Measurements from ENCODE around the gene ADGRD1.
"Not testable (repeated sequence)": the region's sequence is repeated elsewhere in the genome, so short reads cannot be mapped to it uniquely, and the experiment has no call there.

ADGRD1 gene

GRCh38 chr12:130992979-130993538 lies 39.4 kb downstream of the ADGRD1 start:
- H3K23ac ChIP-seq (ENCODE audit: low read length): no peak overlapping the region
- no peaks in the 10 kb centered on the region for H3K79me2 ChIP-seq (ENCODE audit: control insufficient read depth, insufficient read depth, low read length, poor library complexity)
- H3K9ac ChIP-seq (ENCODE audit: low read length): no peak overlapping the region
- H3K4ac ChIP-seq (ENCODE audit: low read depth, low read length): no peak overlapping the region
- no peak overlapping the region for H2BK5ac ChIP-seq (ENCODE audit: low read depth, low read length, poor library complexity)
- no peak overlapping the region for H3K14ac ChIP-seq (ENCODE audit: low read length)
- DNase-seq: no peak
- H4K8ac ChIP-seq (ENCODE audit: low read depth, low read length): no peak overlapping the region
- no peak overlapping the region for H3K18ac ChIP-seq (ENCODE audit: low read length)
- no peaks in the 10 kb centered on the region for H3K27me3 ChIP-seq (ENCODE audit: insufficient read depth, low read length)
- H2AK5ac ChIP-seq (ENCODE audit: low read length): no peak overlapping the region
- no peaks in the 10 kb centered on the region for H3K36me3 ChIP-seq (ENCODE audit: control insufficient read depth in 1 of 2, insufficient read depth in 2 of 2, low read length in 2 of 2)
- WGBS (ENCODE audit: extremely low coverage, insufficient coverage, insufficient read length): no CpG with 5 or more reads among the region's 5 CpGs
- peaks cover 8% of the 10 kb centered on the region for H3K9me3 ChIP-seq (ENCODE audit: insufficient read depth, low read depth, low read length)
- no peak overlapping the region for H4K12ac ChIP-seq (ENCODE audit: low read depth, low read length)
- no peaks in the 10 kb centered on the region for H3K4me1 ChIP-seq (ENCODE audit: control insufficient read depth in 1 of 2, insufficient read depth in 2 of 2, low read length in 2 of 2)
- H3K27ac ChIP-seq (ENCODE audit: low read depth, low read length): no peak overlapping the region
- H3K79me1 ChIP-seq (ENCODE audit: low read length): no peaks in the 10 kb centered on the region
- H4K91ac ChIP-seq (ENCODE audit: low read depth, low read length): no peak overlapping the region
- no peak overlapping the region for H2BK120ac ChIP-seq (ENCODE audit: insufficient read depth, low read length, poor library complexity)
- H3K4me3 ChIP-seq (ENCODE audit: low read depth, low read length): no peak overlapping the region
- H3K4me2 ChIP-seq (ENCODE audit: low read length): no peak overlapping the region
- H2BK12ac ChIP-seq (ENCODE audit: low read length): no peak overlapping the region
- no peak overlapping the region for H2AFZ ChIP-seq (ENCODE audit: insufficient read depth, low read length, poor library complexity)

- Histone ChIP-seq H3K4ac (ENCODE audit: low read depth, low read length) (no peak overlapping the region), H2BK120ac (ENCODE audit: insufficient read depth, low read length, poor library complexity) (no peak overlapping the region), H3K18ac (ENCODE audit: low read length) (no peak overlapping the region), H2AK5ac (ENCODE audit: low read length) (no peak overlapping the region), H3K4me2 (ENCODE audit: low read length) (no peak overlapping the region), H3K14ac (ENCODE audit: low read length) (no peak overlapping the region), H3K79me2 (ENCODE audit: control insufficient read depth, insufficient read depth, low read length, poor library complexity) (no peaks in the 10 kb centered on the region), H3K36me3 (ENCODE audit: control insufficient read depth in 1 of 2, insufficient read depth in 2 of 2, low read length in 2 of 2) (no peaks in the 10 kb centered on the region), H3K9ac (ENCODE audit: low read length) (no peak overlapping the region), H3K23ac (ENCODE audit: low read length) (no peak overlapping the region), H4K8ac (ENCODE audit: low read depth, low read length) (no peak overlapping the region), H4K12ac (ENCODE audit: low read depth, low read length) (no peak overlapping the region), H4K91ac (ENCODE audit: low read depth, low read length) (no peak overlapping the region), H3K4me3 (ENCODE audit: low read depth, low read length) (no peak overlapping the region), H2AFZ (ENCODE audit: insufficient read depth, low read length, poor library complexity) (no peak overlapping the region), H3K27me3 (ENCODE audit: insufficient read depth, low read length) (no peaks in the 10 kb centered on the region), H3K9me3 (ENCODE audit: insufficient read depth, low read depth, low read length) (peaks cover 9% of the 10 kb centered on the region), H2BK5ac (ENCODE audit: low read depth, low read length, poor library complexity) (no peak overlapping the region), H2BK12ac (ENCODE audit: low read length) (no peak overlapping the region), H3K4me1 (ENCODE audit: control insufficient read depth in 1 of 2, insufficient read depth in 2 of 2, low read length in 2 of 2) (no peaks in the 10 kb centered on the region), H3K79me1 (ENCODE audit: low read length) (no peaks in the 10 kb centered on the region), H3K27ac (ENCODE audit: low read depth, low read length) (no peak overlapping the region)
- no CpG with 5 or more reads among the region's 32 CpGs for WGBS (ENCODE audit: extremely low coverage, insufficient coverage, insufficient read length)
- no peak for DNase-seq
Observed at GRCh38 chr12:130993759-130994670, 40.3 kb downstream of the ADGRD1 start.

- no peak overlapping the region for H2AFZ ChIP-seq (ENCODE audit: insufficient read depth, low read length, poor library complexity)
- no peak overlapping the region for H4K12ac ChIP-seq (ENCODE audit: low read depth, low read length)
- H2AK5ac ChIP-seq (ENCODE audit: low read length): no peak overlapping the region
- no peak overlapping the region for H3K4ac ChIP-seq (ENCODE audit: low read depth, low read length)
- H3K9ac ChIP-seq (ENCODE audit: low read length): no peak overlapping the region
- H3K4me1 ChIP-seq (ENCODE audit: control insufficient read depth in 1 of 2, insufficient read depth in 2 of 2, low read length in 2 of 2): no peaks in the 10 kb centered on the region
- H3K4me2 ChIP-seq (ENCODE audit: low read length): no peak overlapping the region
- H2BK12ac ChIP-seq (ENCODE audit: low read length): no peak overlapping the region
- no peaks in the 10 kb centered on the region for H3K79me2 ChIP-seq (ENCODE audit: control insufficient read depth, insufficient read depth, low read length, poor library complexity)
- no peak overlapping the region for H3K27ac ChIP-seq (ENCODE audit: low read depth, low read length)
- no peak overlapping the region for H4K8ac ChIP-seq (ENCODE audit: low read depth, low read length)
- no CpG with 5 or more reads among the region's 12 CpGs for WGBS (ENCODE audit: extremely low coverage, insufficient coverage, insufficient read length)
- peaks cover 11% of the 10 kb centered on the region for H3K9me3 ChIP-seq (ENCODE audit: insufficient read depth, low read depth, low read length)
- no peak for DNase-seq
- no peak overlapping the region for H3K14ac ChIP-seq (ENCODE audit: low read length)
- H3K4me3 ChIP-seq (ENCODE audit: low read depth, low read length): no peak overlapping the region
- no peak overlapping the region for H2BK5ac ChIP-seq (ENCODE audit: low read depth, low read length, poor library complexity)
- no peaks in the 10 kb centered on the region for H3K79me1 ChIP-seq (ENCODE audit: low read length)
- H3K18ac ChIP-seq (ENCODE audit: low read length): no peak overlapping the region
- no peak overlapping the region for H4K91ac ChIP-seq (ENCODE audit: low read depth, low read length)
- no peaks in the 10 kb centered on the region for H3K27me3 ChIP-seq (ENCODE audit: insufficient read depth, low read length)
- H3K23ac ChIP-seq (ENCODE audit: low read length): no peak overlapping the region
- H2BK120ac ChIP-seq (ENCODE audit: insufficient read depth, low read length, poor library complexity): no peak overlapping the region
- H3K36me3 ChIP-seq (ENCODE audit: control insufficient read depth in 1 of 2, insufficient read depth in 2 of 2, low read length in 2 of 2): no peaks in the 10 kb centered on the region
Observed at GRCh38 chr12:130994821-130995375, 41.2 kb downstream of the ADGRD1 start.

GRCh38 chr12:130995386-130995969 lies 41.8 kb downstream of the ADGRD1 start:
- not testable (repeated sequence) for H3K9ac ChIP-seq (ENCODE audit: low read length); H4K12ac ChIP-seq (ENCODE audit: low read depth, low read length); DNase-seq; H2AK5ac ChIP-seq (ENCODE audit: low read length); H2BK120ac ChIP-seq (ENCODE audit: insufficient read depth, low read length, poor library complexity); H3K27ac ChIP-seq (ENCODE audit: low read depth, low read length); H3K4me1 ChIP-seq (ENCODE audit: control insufficient read depth in 1 of 2, insufficient read depth in 2 of 2, low read length in 2 of 2); H3K36me3 ChIP-seq (ENCODE audit: control insufficient read depth in 1 of 2, insufficient read depth in 2 of 2, low read length in 2 of 2); H2AFZ ChIP-seq (ENCODE audit: insufficient read depth, low read length, poor library complexity); H4K91ac ChIP-seq (ENCODE audit: low read depth, low read length); H3K23ac ChIP-seq (ENCODE audit: low read length); H4K8ac ChIP-seq (ENCODE audit: low read depth, low read length); H3K18ac ChIP-seq (ENCODE audit: low read length); H3K27me3 ChIP-seq (ENCODE audit: insufficient read depth, low read length); H3K79me1 ChIP-seq (ENCODE audit: low read length); H3K4ac ChIP-seq (ENCODE audit: low read depth, low read length); H2BK5ac ChIP-seq (ENCODE audit: low read depth, low read length, poor library complexity); H3K4me2 ChIP-seq (ENCODE audit: low read length); H3K4me3 ChIP-seq (ENCODE audit: low read depth, low read length); H3K79me2 ChIP-seq (ENCODE audit: control insufficient read depth, insufficient read depth, low read length, poor library complexity); H3K14ac ChIP-seq (ENCODE audit: low read length); H2BK12ac ChIP-seq (ENCODE audit: low read length)
- H3K9me3 ChIP-seq (ENCODE audit: insufficient read depth, low read depth, low read length): peaks cover 12% of the 10 kb centered on the region
- no CpG with 5 or more reads among the region's 5 CpGs for WGBS (ENCODE audit: extremely low coverage, insufficient coverage, insufficient read length)

Measured in trophoblast cell (in vitro differentiated cells and primary cell).